ENCODE results near the gene PNLIPRP2.

GRCh38 chr10:116687633-116688032 lies 66.9 kb downstream of the PNLIPRP2 start:
- no peak for TF ChIP-seq CTCF (IDR thresholded peaks at IDR 0.05; ENCODE audit: insufficient read depth, low read depth, low read length)
- TF ChIP-seq EZH2 (IDR thresholded peaks at IDR 0.05; ENCODE audit: insufficient read depth, low read length): no peak
